ENCODE results near the gene ALKBH7.

ALKBH7 gene

GRCh38 chr19:6413291-6413690 is 40.7 kb downstream of the ALKBH7 start:
- H4K20me1 ChIP-seq (ENCODE audit: insufficient read depth), result no peaks in the 10 kb centered on the region
- no peaks in the 10 kb centered on the region for H3K4me1 ChIP-seq (ENCODE audit: low read depth, poor library complexity, severe bottlenecking)
- no peak overlapping the region for H3K4me3 ChIP-seq (IDR thresholded peaks at IDR 0.05; ENCODE audit: insufficient read depth, low read depth, low read length)
- no peaks in the 10 kb centered on the region for H3K27me3 ChIP-seq (ENCODE audit: insufficient read depth, low read depth)
- H3K79me2 ChIP-seq (ENCODE audit: insufficient read depth, low read depth), result no peaks in the 10 kb centered on the region
- H3K9ac ChIP-seq, result no peak overlapping the region
- H3K36me3 ChIP-seq (ENCODE audit: insufficient read depth), result no peaks in the 10 kb centered on the region; the same call in 1 of the 2 replicates
- no peak overlapping the region for H2AFZ ChIP-seq (ENCODE audit: low read depth)
- no peak for TF ChIP-seq CTCF (conservative IDR thresholded peaks at IDR 0.05; ENCODE audit: low read depth, low read length)
- no peak overlapping the region for H3K4me2 ChIP-seq
- no peak overlapping the region for H3K27ac ChIP-seq

GRCh38 chr19:6413721-6414643 is 41.4 kb downstream of the ALKBH7 start:
- Histone ChIP-seq H3K36me3 (ENCODE audit: insufficient read depth) (peaks cover 6% of the 10 kb centered on the region; the same call in 1 of the 2 replicates), H2AFZ (ENCODE audit: low read depth) (no peak overlapping the region), H3K4me3 (IDR thresholded peaks at IDR 0.05; ENCODE audit: insufficient read depth, low read depth, low read length) (no peak overlapping the region), H4K20me1 (ENCODE audit: insufficient read depth) (no peaks in the 10 kb centered on the region), H3K9ac (no peak overlapping the region), H3K4me2 (no peak overlapping the region), H3K79me2 (ENCODE audit: insufficient read depth, low read depth) (peaks cover 1% of the 10 kb centered on the region; the same call in 1 of the 2 replicates), H3K27ac (no peak overlapping the region), H3K4me1 (ENCODE audit: low read depth, poor library complexity, severe bottlenecking) (no peaks in the 10 kb centered on the region), H3K27me3 (ENCODE audit: insufficient read depth, low read depth) (no peaks in the 10 kb centered on the region)
- no peak for TF ChIP-seq CTCF (conservative IDR thresholded peaks at IDR 0.05; ENCODE audit: low read depth, low read length)

- Histone ChIP-seq H3K27me3 (ENCODE audit: insufficient read depth, low read depth) (no peaks in the 10 kb centered on the region), H3K27ac (no peak overlapping the region), H3K4me2 (no peak overlapping the region), H3K36me3 (ENCODE audit: insufficient read depth) (peaks cover 11% of the 10 kb centered on the region; the same call in 1 of the 2 replicates), H3K9ac (no peak overlapping the region), H2AFZ (ENCODE audit: low read depth) (no peak overlapping the region), H3K79me2 (ENCODE audit: insufficient read depth, low read depth) (peaks cover 12% of the 10 kb centered on the region), H3K4me1 (ENCODE audit: low read depth, poor library complexity, severe bottlenecking) (no peaks in the 10 kb centered on the region), H3K4me3 (IDR thresholded peaks at IDR 0.05; ENCODE audit: insufficient read depth, low read depth, low read length) (no peak overlapping the region), H4K20me1 (ENCODE audit: insufficient read depth) (no peaks in the 10 kb centered on the region)
- TF ChIP-seq CTCF (conservative IDR thresholded peaks at IDR 0.05; ENCODE audit: low read depth, low read length), result no peak
Observed at GRCh38 chr19:6414793-6415590, 42.4 kb downstream of the ALKBH7 start.

GRCh38 chr19:6415591-6416190 is 43.1 kb downstream of the ALKBH7 start:
- no peak overlapping the region for H3K27ac ChIP-seq
- H3K4me2 ChIP-seq, result no peak overlapping the region
- H3K4me3 ChIP-seq (IDR thresholded peaks at IDR 0.05; ENCODE audit: insufficient read depth, low read depth, low read length), result no peak overlapping the region
- no peaks in the 10 kb centered on the region for H4K20me1 ChIP-seq (ENCODE audit: insufficient read depth)
- no peak for TF ChIP-seq CTCF (conservative IDR thresholded peaks at IDR 0.05; ENCODE audit: low read depth, low read length)
- H2AFZ ChIP-seq (ENCODE audit: low read depth), result no peak overlapping the region
- no peaks in the 10 kb centered on the region for H3K27me3 ChIP-seq (ENCODE audit: insufficient read depth, low read depth)
- no peaks in the 10 kb centered on the region for H3K4me1 ChIP-seq (ENCODE audit: low read depth, poor library complexity, severe bottlenecking)
- peaks cover 13% of the 10 kb centered on the region; the same call in 1 of the 2 replicates for H3K36me3 ChIP-seq (ENCODE audit: insufficient read depth)
- peaks cover 18% of the 10 kb centered on the region for H3K79me2 ChIP-seq (ENCODE audit: insufficient read depth, low read depth)
- H3K9ac ChIP-seq, result no peak overlapping the region
